Hepatocyte (in vitro differentiated cells): ENCODE data around the gene RBM5. TPM values are rescaled to one million over a fixed set of nuclear protein-coding genes. Genes with fewer than 3 reads are reported as not detected.

Experiments used
- DNase-seq: peaks from one replicate; pipeline ENCODE4 v3.0.0-alpha.2; 2016; ENCODE audit warnings: low spot score
- H2AFZ ChIP-seq: fragments of 200-600 bp; sonication (generic); 2 replicates; pipeline ENCODE4 v1.6.0; 2016; ENCODE audit warnings: antibody characterized with exemption, mild to moderate bottlenecking
- H3K27ac ChIP-seq: fragments of 200-600 bp; sonication (generic); 2 replicates; pipeline ENCODE4 v1.5.1; 2016; ENCODE audit warnings: mild to moderate bottlenecking
- H3K27me3 ChIP-seq: fragments of 200-600 bp; sonication (generic); 2 replicates; pipeline ENCODE4 v1.6.1; 2016
- H3K36me3 ChIP-seq: fragments of 200-600 bp; sonication (generic); replicated peaks from 2 replicates; pipeline ENCODE4 v1.5.1; 2016; ENCODE audit warnings: low read depth; ENCODE audit not compliant: insufficient read depth
- H3K4me1 ChIP-seq: fragments of 200-600 bp; sonication (generic); 2 replicates; pipeline ENCODE4 v1.5.1; 2016; ENCODE audit warnings: mild to moderate bottlenecking, moderate library complexity; ENCODE audit not compliant: insufficient read depth
- H3K4me2 ChIP-seq: fragments of 200-600 bp; sonication (generic); 2 replicates; pipeline ENCODE4 v1.6.0; 2016
- H3K4me3 ChIP-seq: fragments of 200-600 bp; sonication (generic); 2 replicates; pipeline ENCODE4 v1.5.1; 2016; ENCODE audit warnings: mild to moderate bottlenecking
- H3K79me2 ChIP-seq: fragments of 200-600 bp; sonication (generic); 2 replicates; pipeline ENCODE4 v1.6.0; 2017; ENCODE audit warnings: mild to moderate bottlenecking
- H3K9me2 ChIP-seq: fragments of 200-600 bp; sonication (generic); replicated peaks from 2 replicates; pipeline ENCODE4 v1.6.0; 2017; ENCODE audit warnings: mild to moderate bottlenecking; ENCODE audit not compliant: insufficient read depth
- H3K9me3 ChIP-seq: fragments of 200-600 bp; sonication (generic); 2 replicates; pipeline ENCODE4 v1.5.1; 2016; ENCODE audit warnings: low read depth, mild to moderate bottlenecking
- H4K20me1 ChIP-seq: fragments of 200-600 bp; sonication (generic); 2 replicates; pipeline ENCODE4 v1.6.0; 2016; ENCODE audit warnings: mild to moderate bottlenecking; ENCODE audit not compliant: insufficient read depth, poor library complexity, severe bottlenecking
- EZH2 ChIP-seq: fragments of 200-600 bp; sonication (generic); IDR thresholded peaks from 2 replicates; pipeline ENCODE4 v1.6.1; 2016; ENCODE audit warnings: antibody characterized with exemption, mild to moderate bottlenecking, borderline replicate concordance
- EZH2phosphoT487 ChIP-seq: fragments of 200-600 bp; sonication (generic); IDR thresholded peaks from one replicate; pipeline ENCODE4 v1.6.1; 2018; ENCODE audit warnings: antibody characterized with exemption, mild to moderate bottlenecking, low read depth, moderate library complexity; ENCODE audit not compliant: unreplicated experiment, severe bottlenecking
- WGBS: methylation state at CpG from one replicate; pipeline ENCODE4 v1.1.6; 2016; ENCODE audit warnings: low lambda C conversion rate; ENCODE audit errors: missing lambda C conversion rate; 5-methylcytosine and 5-hydroxymethylcytosine counted together
- polyA plus RNA-seq: library from polyadenylated mRNA; unstranded; fragments of >200 nt; fragmentation: Nextera tagmentation; extraction: Ambion mirVana; gene quantifications from 2 replicates; pipeline ENCODE4 v1.2.1, GENCODE V29; 2016
- total RNA-seq: library from RNA; depleted of rRNA; stranded (reverse); fragments of >200 nt; gene quantifications from 2 replicates; pipeline ENCODE4 v1.2.3, GENCODE V29; 2014
- TF ChIP-seq, protein P1 (sequence below): fragments of 200-600 bp; sonication (generic); IDR thresholded peaks from 2 replicates; pipeline ENCODE4 v1.5.1; 2016; ENCODE audit warnings: antibody characterized with exemption, mild to moderate bottlenecking; ENCODE audit not compliant: poor library complexity

RBM5 gene
- total and polyA plus RNA-seq, 2 experiments from 2014 or later, result 64.3 to 147 TPM

DNA sequence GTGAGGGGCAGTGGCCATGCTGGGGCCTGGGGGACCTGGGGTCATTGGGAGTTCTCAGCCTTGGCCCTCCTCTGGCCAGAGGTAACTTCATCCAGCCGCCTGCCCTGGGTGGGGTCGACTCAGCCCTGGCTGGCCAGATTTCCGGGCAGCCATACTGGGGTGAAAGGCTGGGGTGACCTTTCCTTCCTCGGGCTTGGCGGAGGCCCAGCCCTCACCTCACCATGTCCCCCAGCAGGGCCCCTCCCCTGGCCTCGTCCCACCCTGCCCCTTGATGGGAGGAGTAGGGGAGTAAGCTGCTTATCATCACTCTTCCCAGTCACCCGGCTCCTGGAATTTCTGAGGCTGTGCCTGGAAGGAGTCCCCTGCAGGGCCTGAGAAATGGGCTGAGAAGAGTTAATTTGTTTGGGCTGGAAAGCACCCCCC, 71.9 kb downstream of the RBM5 start:
- no peaks in the 10 kb centered on the region for H3K9me2 ChIP-seq
- H3K27ac ChIP-seq, result no peak overlapping the region
- H3K79me2 ChIP-seq, result peaks cover 32% of the 10 kb centered on the region
- peaks cover 20% of the 10 kb centered on the region for H3K27me3 ChIP-seq
- H3K36me3 ChIP-seq, result no peaks in the 10 kb centered on the region
- H2AFZ ChIP-seq, result no peak overlapping the region
- H3K9me3 ChIP-seq, result no peaks in the 10 kb centered on the region
- TF ChIP-seq EZH2phosphoT487, result no peak
- TF ChIP-seq EZH2, result no peak
- TF ChIP-seq, protein P1, sequence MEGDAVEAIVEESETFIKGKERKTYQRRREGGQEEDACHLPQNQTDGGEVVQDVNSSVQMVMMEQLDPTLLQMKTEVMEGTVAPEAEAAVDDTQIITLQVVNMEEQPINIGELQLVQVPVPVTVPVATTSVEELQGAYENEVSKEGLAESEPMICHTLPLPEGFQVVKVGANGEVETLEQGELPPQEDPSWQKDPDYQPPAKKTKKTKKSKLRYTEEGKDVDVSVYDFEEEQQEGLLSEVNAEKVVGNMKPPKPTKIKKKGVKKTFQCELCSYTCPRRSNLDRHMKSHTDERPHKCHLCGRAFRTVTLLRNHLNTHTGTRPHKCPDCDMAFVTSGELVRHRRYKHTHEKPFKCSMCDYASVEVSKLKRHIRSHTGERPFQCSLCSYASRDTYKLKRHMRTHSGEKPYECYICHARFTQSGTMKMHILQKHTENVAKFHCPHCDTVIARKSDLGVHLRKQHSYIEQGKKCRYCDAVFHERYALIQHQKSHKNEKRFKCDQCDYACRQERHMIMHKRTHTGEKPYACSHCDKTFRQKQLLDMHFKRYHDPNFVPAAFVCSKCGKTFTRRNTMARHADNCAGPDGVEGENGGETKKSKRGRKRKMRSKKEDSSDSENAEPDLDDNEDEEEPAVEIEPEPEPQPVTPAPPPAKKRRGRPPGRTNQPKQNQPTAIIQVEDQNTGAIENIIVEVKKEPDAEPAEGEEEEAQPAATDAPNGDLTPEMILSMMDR, result no peak
- DNase-seq, result no peak
- peaks cover 14% of the 10 kb centered on the region for H4K20me1 ChIP-seq
- peaks cover 35% of the 10 kb centered on the region for H3K4me1 ChIP-seq
- H3K4me3 ChIP-seq, result no peak overlapping the region
- 88% methylated on average over 2 of the region's 7 CpGs for WGBS
- no peak overlapping the region for H3K4me2 ChIP-seq

GRCh38 chr3:50161320-50161719, 72.6 kb downstream of the RBM5 start:
- TF ChIP-seq EZH2phosphoT487, result no peak
- TF ChIP-seq, protein P1, result no peak
- TF ChIP-seq EZH2, result no peak
- WGBS, result 94% methylated on average over 13 of the region's 13 CpGs
- Histone ChIP-seq H4K20me1 (peaks cover 13% of the 10 kb centered on the region), H3K4me1 (peaks cover 43% of the 10 kb centered on the region), H3K36me3 (no peaks in the 10 kb centered on the region), H3K4me2 (no peak overlapping the region), H3K9me3 (no peaks in the 10 kb centered on the region), H3K4me3 (no peak overlapping the region), H3K9me2 (no peaks in the 10 kb centered on the region), H3K27ac (no peak overlapping the region), H2AFZ (no peak overlapping the region), H3K79me2 (peaks cover 24% of the 10 kb centered on the region), H3K27me3 (peaks cover 12% of the 10 kb centered on the region)
- DNase-seq, result no peak

GRCh38 chr3:50162034-50162883, 73.5 kb downstream of the RBM5 start:
- H3K27ac ChIP-seq, result no peak overlapping the region
- peaks cover 16% of the 10 kb centered on the region for H3K79me2 ChIP-seq
- H4K20me1 ChIP-seq, result peaks cover 23% of the 10 kb centered on the region
- no peak overlapping the region for H2AFZ ChIP-seq
- no peak overlapping the region for H3K4me2 ChIP-seq
- H3K9me2 ChIP-seq, result no peaks in the 10 kb centered on the region
- H3K27me3 ChIP-seq, result peaks cover 7% of the 10 kb centered on the region
- peaks cover 48% of the 10 kb centered on the region for H3K4me1 ChIP-seq
- no peak overlapping the region for H3K4me3 ChIP-seq
- H3K9me3 ChIP-seq, result no peaks in the 10 kb centered on the region
- WGBS, result 77% methylated on average over 5 of the region's 5 CpGs
- no peak for DNase-seq
- no peaks in the 10 kb centered on the region for H3K36me3 ChIP-seq
- no peak for TF ChIP-seq EZH2
- TF ChIP-seq, protein P1, result no peak
- TF ChIP-seq EZH2phosphoT487, result no peak
